ENCODE results near the gene BRWD1. TPM values are rescaled to one million over a fixed set of nuclear protein-coding genes. Genes with fewer than 3 reads are reported as not detected.

BRWD1 gene
- total and polyA plus RNA-seq, 3 donors from 2014 or later, result 32.8 to 123 (median 102) TPM

- no peaks in the 10 kb centered on the region for H3K27me3 ChIP-seq
- H3K27ac ChIP-seq, result peak overlapping the region; percentile 93
- H3K9me3 ChIP-seq, result no peaks in the 10 kb centered on the region
- TF ChIP-seq POLR2A (IDR thresholded peaks at IDR 0.05) (no peak), CTCF (IDR thresholded peaks at IDR 0.05) (no peak)
- H3K36me3 ChIP-seq (ENCODE audit: low read depth, missing control alignments), result no peaks in the 10 kb centered on the region
- H3K4me1 ChIP-seq, result peaks cover 5% of the 10 kb centered on the region
- WGBS, 2 donors, result 2 to 4% methylated on average over 13 to 22 of the region's 22 CpGs
- DNase-seq, result no peak
- H3K4me3 ChIP-seq, result peak overlapping the region; percentile 73 to 93
- intact Hi-C loops (cut with DNase I; ENCODE audit: low total_unique reads), result loop anchor here (10.0 kb wide), 1 partner anchor 200 kb away; a partner anchor contains a TSS
Measured at GRCh38 chr21:39184050-39184980, 129.1 kb downstream of the BRWD1 start.

GRCh38 chr21:39183272-39184049 is 130.0 kb downstream of the BRWD1 start, which contains the start of gene PSMG1:
PSMG1 (minus strand) TSS chr21:39183451; CDS start chr21:39183385, 66 bp downstream.
- DNase-seq, result peak; percentile 96
- WGBS, 2 donors, result 0% methylated on average over 10 to 76 of the region's 76 CpGs
- Histone ChIP-seq H3K4me3 (peak within 1 kb of the TSS; percentile 73 to 93), H3K27ac (peak within 1 kb of the TSS; percentile 93), H3K9me3 (no peaks in the 10 kb centered on the region), H3K27me3 (no peaks in the 10 kb centered on the region), H3K36me3 (ENCODE audit: low read depth, missing control alignments) (no peaks in the 10 kb centered on the region), H3K4me1 (peaks cover 5% of the 10 kb centered on the region)
- intact Hi-C loops (cut with DNase I; ENCODE audit: low total_unique reads), result loop anchor here (10.0 kb wide), 1 partner anchor 201 kb away; a partner anchor contains a TSS
- TF ChIP-seq CTCF (IDR thresholded peaks at IDR 0.05) (no peak), POLR2A (IDR thresholded peaks at IDR 0.05) (peak; percentile 56)

- no peaks in the 10 kb centered on the region for H3K9me3 ChIP-seq
- intact Hi-C loops (cut with DNase I; ENCODE audit: low total_unique reads), result loop anchor here (10.0 kb wide), 1 partner anchor 202 kb away; a partner anchor contains a TSS
- H3K36me3 ChIP-seq (ENCODE audit: low read depth, missing control alignments), result no peaks in the 10 kb centered on the region
- TF ChIP-seq CTCF (IDR thresholded peaks at IDR 0.05) (no peak), POLR2A (IDR thresholded peaks at IDR 0.05) (no peak)
- H3K27ac ChIP-seq, result peak overlapping the region; percentile 93
- peaks cover 5% of the 10 kb centered on the region for H3K4me1 ChIP-seq
- peak; percentile 41 for DNase-seq
- 2% methylated on average over 20 to 51 of the region's 51 CpGs for WGBS, 2 donors
- H3K4me3 ChIP-seq, result peak overlapping the region; percentile 73 to 93
- H3K27me3 ChIP-seq, result no peaks in the 10 kb centered on the region
Measured at GRCh38 chr21:39182484-39183271, 130.8 kb downstream of the BRWD1 start.

GRCh38 chr21:39182016-39182415 is 131.4 kb downstream of the BRWD1 start:
- H3K9me3 ChIP-seq, result no peaks in the 10 kb centered on the region
- no peak overlapping the region for H3K27ac ChIP-seq
- H3K4me1 ChIP-seq, result peaks cover 5% of the 10 kb centered on the region
- no peak for DNase-seq
- intact Hi-C loops (cut with DNase I; ENCODE audit: low total_unique reads), result loop anchor here (10.0 kb wide), 1 partner anchor 203 kb away; a partner anchor contains a TSS
- H3K27me3 ChIP-seq, result no peaks in the 10 kb centered on the region
- WGBS, 2 donors, result 32 to 40% methylated on average over 8 of the region's 8 CpGs
- no peak for TF ChIP-seq CTCF (IDR thresholded peaks at IDR 0.05)
- peak overlapping the region; percentile 73 to 93 for H3K4me3 ChIP-seq
- no peaks in the 10 kb centered on the region for H3K36me3 ChIP-seq (ENCODE audit: low read depth, missing control alignments)
